GM23338 (cell line): ENCODE measurements around the gene VMP1.

Experiments
- POLR2AphosphoS5 ChIP-seq: IDR thresholded peaks from 2 replicates; pipeline ENCODE4 v1.6.1; 2016; ENCODE audit warnings: antibody characterized with exemption, low read depth
- TF ChIP-seq, protein P1 (sequence below), 2 experiments: fragments of 200-600 bp in 1 of 2; sonication (generic) in 1 of 2; conservative IDR thresholded peaks; 2 replicates each; pipeline versions ENCODE4 v1.5.1 to v1.6.1; 2016 to 2017; ENCODE audit warnings: antibody characterized with exemption in 2 of 2, low read depth in 2 of 2, mild to moderate bottlenecking in 2 of 2, moderate library complexity in 1 of 2

DNA sequence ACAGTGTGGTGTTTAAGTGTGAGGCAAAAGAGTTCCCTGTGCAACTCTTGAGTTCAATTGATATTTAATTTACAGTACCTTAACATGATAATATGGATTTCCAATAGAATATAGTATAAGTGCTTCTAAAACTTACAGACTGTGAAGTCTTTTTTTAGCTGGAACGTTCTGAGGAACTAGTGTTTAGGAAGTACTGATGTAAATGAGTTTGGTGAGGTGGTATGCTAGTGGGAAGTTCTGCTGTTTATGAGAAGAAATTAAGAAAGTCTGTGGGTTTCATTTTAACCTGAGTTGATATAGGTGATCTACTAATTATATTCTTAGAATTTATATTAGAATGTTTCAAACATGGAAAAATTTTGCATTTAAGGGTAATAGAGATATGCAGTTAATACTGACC lies 32.2 kb upstream of the VMP1 start:
- TF ChIP-seq, protein P1, sequence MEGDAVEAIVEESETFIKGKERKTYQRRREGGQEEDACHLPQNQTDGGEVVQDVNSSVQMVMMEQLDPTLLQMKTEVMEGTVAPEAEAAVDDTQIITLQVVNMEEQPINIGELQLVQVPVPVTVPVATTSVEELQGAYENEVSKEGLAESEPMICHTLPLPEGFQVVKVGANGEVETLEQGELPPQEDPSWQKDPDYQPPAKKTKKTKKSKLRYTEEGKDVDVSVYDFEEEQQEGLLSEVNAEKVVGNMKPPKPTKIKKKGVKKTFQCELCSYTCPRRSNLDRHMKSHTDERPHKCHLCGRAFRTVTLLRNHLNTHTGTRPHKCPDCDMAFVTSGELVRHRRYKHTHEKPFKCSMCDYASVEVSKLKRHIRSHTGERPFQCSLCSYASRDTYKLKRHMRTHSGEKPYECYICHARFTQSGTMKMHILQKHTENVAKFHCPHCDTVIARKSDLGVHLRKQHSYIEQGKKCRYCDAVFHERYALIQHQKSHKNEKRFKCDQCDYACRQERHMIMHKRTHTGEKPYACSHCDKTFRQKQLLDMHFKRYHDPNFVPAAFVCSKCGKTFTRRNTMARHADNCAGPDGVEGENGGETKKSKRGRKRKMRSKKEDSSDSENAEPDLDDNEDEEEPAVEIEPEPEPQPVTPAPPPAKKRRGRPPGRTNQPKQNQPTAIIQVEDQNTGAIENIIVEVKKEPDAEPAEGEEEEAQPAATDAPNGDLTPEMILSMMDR (conservative IDR thresholded peaks at IDR 0.05; ENCODE audit: low read depth in 2 of 2): no peak
- no peak for TF ChIP-seq POLR2AphosphoS5
